ENCODE measurements around the gene CLCF1. TPM values are rescaled to one million over a fixed set of nuclear protein-coding genes. Genes with fewer than 3 reads are reported as not detected.

Gene CLCF1
- total and polyA plus RNA-seq, 7 experiments from 2014 or later: 0.32 to 7.8 (median 0.70) TPM; not detected in 2

DNA sequence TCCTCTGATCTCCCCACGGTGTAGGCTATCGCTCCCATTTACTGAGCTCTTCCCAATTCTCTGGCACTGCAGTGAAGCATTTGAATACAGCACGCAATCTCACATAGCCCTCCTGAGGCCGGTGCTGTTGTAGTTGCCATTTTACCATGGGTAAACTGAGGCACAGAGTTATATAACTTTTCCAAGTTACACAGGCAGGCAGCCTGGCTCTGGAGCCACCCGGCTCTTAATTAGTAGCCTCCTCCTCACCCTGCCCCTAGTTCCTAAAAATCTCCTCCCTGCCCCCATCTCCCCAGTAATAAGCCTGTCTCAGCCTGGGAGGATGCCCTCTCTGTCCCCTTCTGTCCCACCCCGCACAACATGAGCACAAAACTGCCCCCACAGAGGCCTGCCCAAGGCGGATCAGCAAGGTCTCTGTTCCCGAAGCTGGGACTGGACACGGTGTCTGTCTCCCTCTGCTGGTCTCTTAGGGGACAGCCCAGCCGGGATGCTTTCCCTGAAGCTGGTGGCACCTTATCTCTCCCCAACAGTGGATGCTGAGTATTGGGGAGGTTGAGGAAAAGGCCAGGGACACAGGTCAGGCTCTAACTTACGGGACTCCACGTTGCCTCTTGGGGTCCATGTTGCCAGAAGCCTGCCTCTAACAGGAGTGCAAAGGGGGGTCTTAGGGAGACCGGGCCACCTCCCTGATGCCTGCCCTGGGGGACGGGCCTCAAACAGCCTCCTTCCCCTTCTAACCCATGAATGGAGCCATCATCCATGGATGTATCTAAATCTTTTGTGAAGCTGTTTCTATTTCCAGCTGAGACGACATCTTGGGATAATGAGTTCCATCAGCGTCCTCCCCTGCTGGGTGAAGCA lies 9.1 kb upstream of the CLCF1 start:
- intact Hi-C loops (cut with micrococcal nuclease): loop anchor here (1.0 kb wide), 8 partner anchors 8 to 120 kb away; partner anchors contain the start of genes GRK2 (in 1 of the 2) and POLD4 (in 1 of the 2)
- CTCF ChIA-PET: interaction anchor here (0.6 to 21.2 kb wide), 20 partner anchors 10 to 302 kb away, joined by 3 to 495 read pairs (median 6); partner anchors contain the start of genes CLCF1, POLD4 and PPP1CA
- Histone ChIP-seq H3K27me3 (ENCODE audit: control insufficient read depth in 2 of 2, insufficient read depth in 2 of 2, low read length in 2 of 2) (no peaks in the 10 kb centered on the region), H3K4me1 (ENCODE audit: control insufficient read depth in 2 of 2, insufficient read depth in 2 of 2, low read length in 2 of 2) (peaks cover 0 to 5% of the 10 kb centered on the region in 2 donors), H3K9me3 (ENCODE audit: control insufficient read depth in 2 of 3, low read length in 3 of 3) (no peaks in the 10 kb centered on the region), H3K36me3 (ENCODE audit: control insufficient read depth in 2 of 3, insufficient read depth in 3 of 3, low read length in 3 of 3) (no peaks in the 10 kb centered on the region), H3K27ac (ENCODE audit: low read depth, low read length) (no peak overlapping the region), H3K4me3 (ENCODE audit: low read length) (no peak overlapping the region)
- no peaks in the 10 kb centered on the region for H3K9me3 Mint-ChIP-seq
- no peak overlapping the region for H3K4me3 Mint-ChIP-seq
- H3K27me3 Mint-ChIP-seq: peaks cover 0 to 38% (median 0%) of the 10 kb centered on the region in 5 donors
- H3K4me1 Mint-ChIP-seq: peaks cover 4 to 20% (median 8%) of the 10 kb centered on the region in 7 donors
- ATAC-seq (peak; percentile 96), DNase-seq (peak; percentile 67 to 86 (median 79))
- no peaks in the 10 kb centered on the region for H3K36me3 Mint-ChIP-seq
- POLR2A ChIA-PET: interaction anchor here (0.9 to 16.2 kb wide), 8 partner anchors 9 to 113 kb away, joined by 3 to 272 read pairs (median 5); partner anchors contain the start of genes ANKRD13D, POLD4, PPP1CA and RAD9A
- peak overlapping the region in 2 of 9 donors; percentile 1 to 79 for H3K27ac Mint-ChIP-seq

- H3K27ac ChIP-seq (ENCODE audit: low read depth, low read length): no peak overlapping the region
- H3K27ac Mint-ChIP-seq: no peak overlapping the region
- H3K27me3 Mint-ChIP-seq: peaks cover 0 to 44% (median 0%) of the 10 kb centered on the region in 5 donors
- H3K4me1 ChIP-seq (ENCODE audit: control insufficient read depth in 2 of 2, insufficient read depth in 2 of 2, low read length in 2 of 2): peaks cover 0 to 5% of the 10 kb centered on the region in 2 donors
- H3K4me1 Mint-ChIP-seq: peaks cover 6 to 20% (median 8%) of the 10 kb centered on the region in 7 donors
- DNase-seq (no peak), ATAC-seq (peak; percentile 60)
- POLR2A ChIA-PET: interaction anchor here (0.6 to 16.2 kb wide), 7 partner anchors 10 to 93 kb away, joined by 3 to 272 read pairs (median 6); partner anchors contain the start of genes ANKRD13D, POLD4, PPP1CA and RAD9A
- no peaks in the 10 kb centered on the region for H3K36me3 ChIP-seq (ENCODE audit: control insufficient read depth in 2 of 3, insufficient read depth in 3 of 3, low read length in 3 of 3)
- H3K36me3 Mint-ChIP-seq: no peaks in the 10 kb centered on the region
- no peaks in the 10 kb centered on the region for H3K27me3 ChIP-seq (ENCODE audit: control insufficient read depth in 2 of 2, insufficient read depth in 2 of 2, low read length in 2 of 2)
- CTCF ChIA-PET: interaction anchor here (0.6 to 21.2 kb wide), 18 partner anchors 9 to 992 kb away, joined by 3 to 495 read pairs (median 6); partner anchors contain the start of genes CLCF1, POLD4 and PPP1CA
- no peak overlapping the region for H3K4me3 Mint-ChIP-seq
- no peaks in the 10 kb centered on the region for H3K9me3 ChIP-seq (ENCODE audit: control insufficient read depth in 2 of 3, low read length in 3 of 3)
- no peaks in the 10 kb centered on the region for H3K9me3 Mint-ChIP-seq
- intact Hi-C loops (cut with micrococcal nuclease): no loop called here
- no peak overlapping the region for H3K4me3 ChIP-seq (ENCODE audit: low read length)
Measured at GRCh38 chr11:67381244-67381972, 8.0 kb upstream of the CLCF1 start.

DNA sequence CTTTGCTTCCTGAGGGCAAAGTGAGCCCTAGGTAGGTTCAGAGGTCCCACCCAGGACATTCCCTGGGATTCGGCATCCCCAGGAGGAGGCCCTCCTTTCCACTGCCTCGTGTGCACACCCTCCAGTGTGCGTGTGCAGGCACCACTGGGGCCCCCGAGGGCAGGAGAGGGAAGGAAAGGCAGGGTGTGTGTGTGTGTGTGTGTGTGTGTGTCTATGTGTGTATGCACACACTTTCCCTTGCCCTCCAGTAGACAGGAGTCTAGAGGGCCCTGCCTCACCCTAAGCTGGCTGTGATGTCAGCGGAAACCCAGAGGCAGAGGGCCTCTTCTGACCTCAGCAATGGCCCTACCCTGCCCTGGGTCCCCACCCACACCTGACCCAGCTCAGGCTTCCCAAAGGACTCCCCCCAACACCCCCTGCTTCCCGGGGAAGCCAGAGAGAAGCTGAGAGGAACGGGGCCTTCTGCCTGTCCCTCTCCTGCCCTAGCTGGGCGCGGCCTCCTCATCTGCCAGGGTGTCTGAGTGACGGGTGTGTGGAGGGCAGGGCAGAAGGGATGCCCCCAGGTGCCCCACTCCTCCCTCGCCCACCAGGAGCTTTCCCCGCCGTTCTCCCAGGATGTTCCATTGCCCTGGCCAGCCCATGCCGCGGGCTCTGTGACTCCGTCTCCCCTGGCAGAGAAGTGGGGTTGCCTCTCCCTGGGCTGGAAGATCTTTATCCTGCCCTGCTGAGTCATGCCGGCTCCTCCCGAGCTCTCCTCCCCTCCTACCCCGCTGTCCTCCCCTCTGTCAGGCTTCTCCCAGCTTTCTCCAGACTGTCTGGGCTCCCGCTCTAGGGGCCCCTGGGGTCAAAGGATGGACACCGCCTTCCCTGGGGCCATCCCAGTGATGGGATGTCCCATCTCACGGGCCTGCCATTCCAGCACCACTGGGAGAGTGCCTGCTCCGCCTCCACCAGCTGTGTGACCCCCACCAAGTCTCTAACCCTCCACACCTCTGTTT lies 6.0 kb upstream of the CLCF1 start:
- ChIA-PET CTCF (interaction anchor here (0.7 to 21.2 kb wide), 7 partner anchors 9 to 573 kb away, joined by 3 to 495 read pairs (median 20); partner anchors contain the start of gene POLD4), POLR2A (interaction anchor here (0.7 to 16.2 kb wide), 2 partner anchors 22 to 110 kb away, joined by 3 to 272 read pairs; partner anchors contain the start of gene POLD4)
- no peak for ATAC-seq
- Histone ChIP-seq H3K27ac (ENCODE audit: low read depth, low read length) (no peak overlapping the region), H3K4me1 (ENCODE audit: control insufficient read depth in 2 of 2, insufficient read depth in 2 of 2, low read length in 2 of 2) (peaks cover 4 to 9% of the 10 kb centered on the region in 2 donors), H3K27me3 (ENCODE audit: control insufficient read depth in 2 of 2, insufficient read depth in 2 of 2, low read length in 2 of 2) (peaks cover 0 to under 1% of the 10 kb centered on the region in 2 donors), H3K9me3 (ENCODE audit: control insufficient read depth in 2 of 3, low read length in 3 of 3) (no peaks in the 10 kb centered on the region), H3K36me3 (ENCODE audit: control insufficient read depth in 2 of 3, insufficient read depth in 3 of 3, low read length in 3 of 3) (no peaks in the 10 kb centered on the region), H3K4me3 (ENCODE audit: low read length) (no peak overlapping the region)
- DNase-seq: no peak
- intact Hi-C loops (cut with micrococcal nuclease): no loop called here
- peaks cover 0 to 44% (median 4%) of the 10 kb centered on the region in 5 donors for H3K27me3 Mint-ChIP-seq
- no peak overlapping the region for H3K27ac Mint-ChIP-seq
- peaks cover 6 to 27% (median 17%) of the 10 kb centered on the region in 7 donors for H3K4me1 Mint-ChIP-seq
- no peaks in the 10 kb centered on the region for H3K9me3 Mint-ChIP-seq
- no peaks in the 10 kb centered on the region for H3K36me3 Mint-ChIP-seq
- no peak overlapping the region for H3K4me3 Mint-ChIP-seq

- Mint-ChIP-seq H3K36me3 (peaks cover 0 to 1% (median 0%) of the 10 kb centered on the region in 5 donors), H3K4me1 (peaks cover 6 to 32% (median 23%) of the 10 kb centered on the region in 7 donors), H3K9me3 (no peaks in the 10 kb centered on the region), H3K27me3 (peaks cover 0 to 48% (median 10%) of the 10 kb centered on the region in 5 donors), H3K4me3 (no peak overlapping the region), H3K27ac (no peak overlapping the region)
- ChIA-PET POLR2A (interaction anchor here (16.2 kb wide), 1 partner anchor 22 kb away, joined by 272 read pairs; the partner anchor contains the start of gene POLD4), CTCF (interaction anchor here (0.7 to 21.2 kb wide), 4 partner anchors 22 to 572 kb away, joined by 3 to 495 read pairs (median 60); partner anchors contain the start of gene POLD4)
- Histone ChIP-seq H3K27me3 (ENCODE audit: control insufficient read depth in 2 of 2, insufficient read depth in 2 of 2, low read length in 2 of 2) (peaks cover 0 to 5% of the 10 kb centered on the region in 2 donors), H3K36me3 (ENCODE audit: control insufficient read depth in 2 of 3, insufficient read depth in 3 of 3, low read length in 3 of 3) (no peaks in the 10 kb centered on the region), H3K4me1 (ENCODE audit: control insufficient read depth in 2 of 2, insufficient read depth in 2 of 2, low read length in 2 of 2) (peaks cover 11 to 17% of the 10 kb centered on the region in 2 donors), H3K27ac (ENCODE audit: low read depth, low read length) (no peak overlapping the region), H3K4me3 (ENCODE audit: low read length) (no peak overlapping the region), H3K9me3 (ENCODE audit: control insufficient read depth in 2 of 3, low read length in 3 of 3) (no peaks in the 10 kb centered on the region)
- intact Hi-C loops (cut with micrococcal nuclease): no loop called here
- no peak for ATAC-seq
- DNase-seq: no peak
Measured at GRCh38 chr11:67378544-67378943, 5.1 kb upstream of the CLCF1 start.

DNA sequence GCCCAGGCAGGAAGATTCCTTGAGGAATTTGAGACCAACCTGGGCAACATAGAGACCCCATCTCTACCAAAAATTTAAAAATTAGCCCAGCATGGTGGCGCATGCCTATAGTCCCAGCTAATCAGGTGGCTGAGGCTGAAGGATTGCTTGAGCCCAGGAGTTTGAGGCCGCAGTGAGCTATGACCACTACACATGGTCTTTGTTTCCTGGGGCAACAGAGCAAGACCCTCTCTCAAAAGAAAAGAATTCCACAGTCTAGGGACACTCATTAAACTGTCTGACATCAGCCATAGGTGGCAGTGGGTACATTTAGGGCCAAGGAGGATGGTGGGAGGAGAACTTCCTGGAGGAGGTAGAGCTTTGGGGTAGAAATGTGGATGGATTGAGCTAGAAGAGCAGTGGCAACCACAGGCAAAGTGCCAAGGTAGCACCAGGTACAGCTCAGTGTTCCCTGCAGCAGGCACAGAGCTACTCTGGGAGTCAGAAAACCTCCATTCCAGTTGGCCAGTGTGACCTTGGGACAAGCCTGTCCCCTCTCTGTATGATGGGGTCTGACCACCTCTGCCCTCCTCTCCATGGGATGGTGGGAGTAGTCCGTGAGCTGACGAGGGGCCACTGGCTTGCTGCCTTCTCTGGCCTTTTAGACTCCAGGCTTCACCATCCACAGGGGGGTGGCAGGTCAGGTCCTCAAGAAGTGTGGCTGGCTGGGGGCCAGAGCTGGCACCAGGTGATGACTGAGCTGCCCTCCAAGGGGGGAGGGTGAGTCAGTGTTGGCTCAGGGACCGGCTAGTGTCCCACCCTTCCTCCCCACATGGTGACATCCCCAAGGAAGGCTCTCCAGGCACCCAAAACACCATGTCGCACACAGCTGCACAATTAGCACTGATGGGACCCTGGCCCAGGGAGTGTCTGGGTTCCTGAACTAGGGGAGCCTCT lies 3.7 kb upstream of the CLCF1 start:
- H3K36me3 ChIP-seq (ENCODE audit: control insufficient read depth in 2 of 3, insufficient read depth in 3 of 3, low read length in 3 of 3): no peaks in the 10 kb centered on the region
- Mint-ChIP-seq H3K27ac (no peak overlapping the region), H3K4me1 (peaks cover under 1 to 28% (median 19%) of the 10 kb centered on the region in 7 donors), H3K36me3 (peaks cover 0 to 1% (median 0%) of the 10 kb centered on the region in 5 donors), H3K4me3 (no peak overlapping the region), H3K9me3 (no peaks in the 10 kb centered on the region), H3K27me3 (peaks cover 0 to 48% (median 10%) of the 10 kb centered on the region in 5 donors)
- no peaks in the 10 kb centered on the region for H3K9me3 ChIP-seq (ENCODE audit: control insufficient read depth in 2 of 3, low read length in 3 of 3)
- H3K27ac ChIP-seq (ENCODE audit: low read depth, low read length): no peak overlapping the region
- ChIA-PET POLR2A (interaction anchor here (1.9 to 16.2 kb wide), 2 partner anchors 20 to 31 kb away, joined by 4 to 272 read pairs; partner anchors contain the start of gene POLD4), CTCF (interaction anchor here (4.7 to 21.2 kb wide), 2 partner anchors 20 to 31 kb away, joined by 40 to 495 read pairs; partner anchors contain the start of gene POLD4)
- intact Hi-C loops (cut with micrococcal nuclease): no loop called here
- DNase-seq (no peak), ATAC-seq (no peak)
- no peak overlapping the region for H3K4me3 ChIP-seq (ENCODE audit: low read length)
- peaks cover 0 to 5% of the 10 kb centered on the region in 2 donors for H3K27me3 ChIP-seq (ENCODE audit: control insufficient read depth in 2 of 2, insufficient read depth in 2 of 2, low read length in 2 of 2)
- peaks cover 11 to 13% of the 10 kb centered on the region in 2 donors for H3K4me1 ChIP-seq (ENCODE audit: control insufficient read depth in 2 of 2, insufficient read depth in 2 of 2, low read length in 2 of 2)

All from naive thymus-derived CD4-positive, alpha-beta T cell (primary cell).